ENCODE data around the gene ARHGEF17.

The ARHGEF17 gene

GRCh38 chr11:73353422-73353821 lies 45.3 kb downstream of the ARHGEF17 start (continued):
- TF ChIP-seq, protein P1, sequence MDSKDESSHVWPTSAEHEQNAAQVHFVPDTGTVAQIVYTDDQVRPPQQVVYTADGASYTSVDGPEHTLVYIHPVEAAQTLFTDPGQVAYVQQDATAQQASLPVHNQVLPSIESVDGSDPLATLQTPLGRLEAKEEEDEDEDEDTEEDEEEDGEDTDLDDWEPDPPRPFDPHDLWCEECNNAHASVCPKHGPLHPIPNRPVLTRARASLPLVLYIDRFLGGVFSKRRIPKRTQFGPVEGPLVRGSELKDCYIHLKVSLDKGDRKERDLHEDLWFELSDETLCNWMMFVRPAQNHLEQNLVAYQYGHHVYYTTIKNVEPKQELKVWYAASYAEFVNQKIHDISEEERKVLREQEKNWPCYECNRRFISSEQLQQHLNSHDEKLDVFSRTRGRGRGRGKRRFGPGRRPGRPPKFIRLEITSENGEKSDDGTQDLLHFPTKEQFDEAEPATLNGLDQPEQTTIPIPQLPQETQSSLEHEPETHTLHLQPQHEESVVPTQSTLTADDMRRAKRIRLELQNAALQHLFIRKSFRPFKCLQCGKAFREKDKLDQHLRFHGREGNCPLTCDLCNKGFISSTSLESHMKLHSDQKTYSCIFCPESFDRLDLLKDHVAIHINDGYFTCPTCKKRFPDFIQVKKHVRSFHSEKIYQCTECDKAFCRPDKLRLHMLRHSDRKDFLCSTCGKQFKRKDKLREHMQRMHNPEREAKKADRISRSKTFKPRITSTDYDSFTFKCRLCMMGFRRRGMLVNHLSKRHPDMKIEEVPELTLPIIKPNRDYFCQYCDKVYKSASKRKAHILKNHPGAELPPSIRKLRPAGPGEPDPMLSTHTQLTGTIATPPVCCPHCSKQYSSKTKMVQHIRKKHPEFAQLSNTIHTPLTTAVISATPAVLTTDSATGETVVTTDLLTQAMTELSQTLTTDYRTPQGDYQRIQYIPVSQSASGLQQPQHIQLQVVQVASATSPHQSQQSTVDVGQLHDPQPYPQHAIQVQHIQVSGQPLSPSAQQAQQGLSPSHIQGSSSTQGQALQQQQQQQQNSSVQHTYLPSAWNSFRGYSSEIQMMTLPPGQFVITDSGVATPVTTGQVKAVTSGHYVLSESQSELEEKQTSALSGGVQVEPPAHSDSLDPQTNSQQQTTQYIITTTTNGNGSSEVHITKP (tag by site-specific recombination; IDR thresholded peaks at IDR 0.05) = no peak
- no peak for TF ChIP-seq ZNF10 (tag by site-specific recombination; IDR thresholded peaks at IDR 0.05)
- no peak for TF ChIP-seq ZNF280C (tag by site-specific recombination; IDR thresholded peaks at IDR 0.05)
- TF ChIP-seq, protein P2, sequence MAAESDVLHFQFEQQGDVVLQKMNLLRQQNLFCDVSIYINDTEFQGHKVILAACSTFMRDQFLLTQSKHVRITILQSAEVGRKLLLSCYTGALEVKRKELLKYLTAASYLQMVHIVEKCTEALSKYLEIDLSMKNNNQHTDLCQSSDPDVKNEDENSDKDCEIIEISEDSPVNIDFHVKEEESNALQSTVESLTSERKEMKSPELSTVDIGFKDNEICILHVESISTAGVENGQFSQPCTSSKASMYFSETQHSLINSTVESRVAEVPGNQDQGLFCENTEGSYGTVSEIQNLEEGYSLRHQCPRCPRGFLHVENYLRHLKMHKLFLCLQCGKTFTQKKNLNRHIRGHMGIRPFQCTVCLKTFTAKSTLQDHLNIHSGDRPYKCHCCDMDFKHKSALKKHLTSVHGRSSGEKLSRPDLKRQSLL (tag by site-specific recombination; IDR thresholded peaks at IDR 0.05) = no peak
- no peak for TF ChIP-seq ZNF175 (tag by site-specific recombination; IDR thresholded peaks at IDR 0.05)

DNA sequence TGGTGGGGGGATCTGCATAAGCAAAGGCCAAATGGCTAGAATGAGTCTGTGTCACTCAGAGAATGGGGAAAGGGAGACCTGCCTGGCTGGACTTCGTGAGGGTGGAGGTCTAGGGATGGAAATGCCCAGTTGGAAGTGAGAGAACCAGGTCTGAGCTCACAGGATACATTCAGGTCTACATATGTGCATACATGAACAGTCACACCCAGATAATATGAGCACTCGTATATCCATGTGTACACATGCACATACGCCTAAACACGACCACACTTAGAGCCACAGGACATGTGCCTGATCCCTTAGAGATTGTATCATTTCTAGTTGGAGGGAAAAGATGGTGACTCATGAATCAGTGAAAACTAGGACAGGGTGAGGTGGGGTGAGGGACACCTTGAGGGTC lies 47.0 kb downstream of the ARHGEF17 start:
- ChIA-PET CTCF (interaction anchor here (0.6 to 1.9 kb wide), 5 partner anchors 12 to 305 kb away, joined by 5 to 7 read pairs (median 5); no protein-coding TSS in a partner anchor), POLR2A (no interaction called here)
- H3K27ac ChIP-seq (ENCODE audit: extremely low read depth, low read depth, low read length) = no peak overlapping the region
- no peaks in the 10 kb centered on the region for H3K9me3 ChIP-seq (ENCODE audit: control insufficient read depth, insufficient read depth, low read depth, low read length)
- no peak overlapping the region for H3K4me3 ChIP-seq (ENCODE audit: low read depth, low read length)
- peaks cover 0 to 19% of the 10 kb centered on the region in 2 experiments; a peak in 1 of 3 replicates for H3K36me3 ChIP-seq (ENCODE audit: control insufficient read depth in 2 of 2, insufficient read depth in 1 of 2, low read length in 2 of 2)
- TF ChIP-seq SP7 (tag by site-specific recombination; IDR thresholded peaks at IDR 0.05) (no peak), ZFP3 (tag by site-specific recombination; IDR thresholded peaks at IDR 0.05; ENCODE audit: low read depth) (no peak), ZNF529 (tag by site-specific recombination; IDR thresholded peaks at IDR 0.05; ENCODE audit: insufficient replicate concordance) (no peak), ZIC2 (tag by site-specific recombination; IDR thresholded peaks at IDR 0.05) (no peak), KLF16 (tag by site-specific recombination; IDR thresholded peaks at IDR 0.05) (no peak), IKZF3 (tag by site-specific recombination; IDR thresholded peaks at IDR 0.05) (no peak), SCRT2 (tag by site-specific recombination; IDR thresholded peaks at IDR 0.05) (no peak), ZNF350 (tag by site-specific recombination; IDR thresholded peaks at IDR 0.05) (no peak), ZNF488 (tag by site-specific recombination; IDR thresholded peaks at IDR 0.05) (no peak), ZNF16 (tag by site-specific recombination; IDR thresholded peaks at IDR 0.05; ENCODE audit: low read depth) (no peak), GLI4 (tag by site-specific recombination; IDR thresholded peaks at IDR 0.05) (no peak), ZNF398 (tag by site-specific recombination; IDR thresholded peaks at IDR 0.05) (no peak), ZBTB1 (tag by site-specific recombination; IDR thresholded peaks at IDR 0.05) (no peak), GLIS2 (tag by site-specific recombination; IDR thresholded peaks at IDR 0.05) (no peak), ZNF555 (tag by site-specific recombination; conservative IDR thresholded peaks at IDR 0.05) (no peak), ZNF776 (tag by site-specific recombination; IDR thresholded peaks at IDR 0.05; ENCODE audit: borderline replicate concordance) (no peak), ZNF266 (tag by site-specific recombination; IDR thresholded peaks at IDR 0.05; ENCODE audit: low read depth) (no peak)
- TF ChIP-seq, protein P1 (tag by site-specific recombination; IDR thresholded peaks at IDR 0.05) = no peak
- no peaks in the 10 kb centered on the region for H3K4me1 ChIP-seq (ENCODE audit: control insufficient read depth, insufficient read depth, low read length)
